Measurements from ENCODE around the gene POMC.

DNA sequence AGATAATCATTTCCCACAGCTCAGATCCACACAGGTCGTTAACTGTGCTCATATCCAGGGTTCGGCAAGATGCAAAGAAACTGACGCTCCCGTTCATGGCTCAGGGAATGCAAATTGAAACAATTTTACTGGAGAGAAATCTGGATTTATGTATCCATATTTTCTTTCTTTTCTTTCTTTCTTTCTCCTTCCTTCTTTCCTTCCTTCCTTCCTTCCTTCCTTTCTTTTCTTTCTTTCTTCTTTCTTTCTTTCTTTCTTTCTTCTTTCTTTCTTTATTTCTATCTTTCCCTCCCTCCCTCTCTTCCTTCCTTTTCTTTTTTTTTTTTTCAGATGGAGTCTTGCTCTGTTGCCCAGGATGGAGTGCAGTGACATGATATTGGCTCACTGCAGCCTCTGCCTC, 20.0 kb upstream of the POMC start:
- TF ChIP-seq, protein P1, sequence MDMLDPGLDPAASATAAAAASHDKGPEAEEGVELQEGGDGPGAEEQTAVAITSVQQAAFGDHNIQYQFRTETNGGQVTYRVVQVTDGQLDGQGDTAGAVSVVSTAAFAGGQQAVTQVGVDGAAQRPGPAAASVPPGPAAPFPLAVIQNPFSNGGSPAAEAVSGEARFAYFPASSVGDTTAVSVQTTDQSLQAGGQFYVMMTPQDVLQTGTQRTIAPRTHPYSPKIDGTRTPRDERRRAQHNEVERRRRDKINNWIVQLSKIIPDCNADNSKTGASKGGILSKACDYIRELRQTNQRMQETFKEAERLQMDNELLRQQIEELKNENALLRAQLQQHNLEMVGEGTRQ (IDR thresholded peaks at IDR 0.05; ENCODE audit: low read depth, low read length), result no peak
- no peak for TF ChIP-seq POLR2A (IDR thresholded peaks at IDR 0.05; ENCODE audit: low read depth, low read length)
- TF ChIP-seq, protein P2, sequence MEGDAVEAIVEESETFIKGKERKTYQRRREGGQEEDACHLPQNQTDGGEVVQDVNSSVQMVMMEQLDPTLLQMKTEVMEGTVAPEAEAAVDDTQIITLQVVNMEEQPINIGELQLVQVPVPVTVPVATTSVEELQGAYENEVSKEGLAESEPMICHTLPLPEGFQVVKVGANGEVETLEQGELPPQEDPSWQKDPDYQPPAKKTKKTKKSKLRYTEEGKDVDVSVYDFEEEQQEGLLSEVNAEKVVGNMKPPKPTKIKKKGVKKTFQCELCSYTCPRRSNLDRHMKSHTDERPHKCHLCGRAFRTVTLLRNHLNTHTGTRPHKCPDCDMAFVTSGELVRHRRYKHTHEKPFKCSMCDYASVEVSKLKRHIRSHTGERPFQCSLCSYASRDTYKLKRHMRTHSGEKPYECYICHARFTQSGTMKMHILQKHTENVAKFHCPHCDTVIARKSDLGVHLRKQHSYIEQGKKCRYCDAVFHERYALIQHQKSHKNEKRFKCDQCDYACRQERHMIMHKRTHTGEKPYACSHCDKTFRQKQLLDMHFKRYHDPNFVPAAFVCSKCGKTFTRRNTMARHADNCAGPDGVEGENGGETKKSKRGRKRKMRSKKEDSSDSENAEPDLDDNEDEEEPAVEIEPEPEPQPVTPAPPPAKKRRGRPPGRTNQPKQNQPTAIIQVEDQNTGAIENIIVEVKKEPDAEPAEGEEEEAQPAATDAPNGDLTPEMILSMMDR (conservative IDR thresholded peaks at IDR 0.05; ENCODE audit: low read depth, low read length), result no peak
- no peak for TF ChIP-seq FOS (IDR thresholded peaks at IDR 0.05; ENCODE audit: low read depth, low read length)
- TF ChIP-seq SMC3 (IDR thresholded peaks at IDR 0.05; ENCODE audit: low read depth, low read length), result no peak
- no peak for TF ChIP-seq NFE2L2 (IDR thresholded peaks at IDR 0.05; ENCODE audit: low read depth, low read length)
- no peak for TF ChIP-seq RAD21 (IDR thresholded peaks at IDR 0.05; ENCODE audit: low read length)
- TF ChIP-seq CEBPB (IDR thresholded peaks at IDR 0.05; ENCODE audit: low read depth, low read length), result no peak
- TF ChIP-seq RCOR1 (IDR thresholded peaks at IDR 0.05; ENCODE audit: insufficient replicate concordance, low read length), result no peak
- TF ChIP-seq MXI1 (IDR thresholded peaks at IDR 0.05; ENCODE audit: borderline replicate concordance, low read depth, low read length), result no peak
- no peak for TF ChIP-seq MAFK (IDR thresholded peaks at IDR 0.05; ENCODE audit: low read depth, low read length)
- no peak for TF ChIP-seq RFX5 (IDR thresholded peaks at IDR 0.05; ENCODE audit: low read depth, low read length)
